Prostate gland (tissue), 2 donors: ENCODE measurements around the gene PGM1. TPM values are rescaled to one million over a fixed set of nuclear protein-coding genes. Genes with fewer than 3 reads are reported as not detected.

Source experiments
- DNase-seq: peaks from one replicate; pipeline ENCODE4 v3.0.0-alpha.2; 2019; ENCODE audit warnings: low spot score
- H3K27ac ChIP-seq, 2 donors: fragments of 200-600 bp; sonication (generic); 2 replicates each; pipeline ENCODE4 v1.5.1; 2017 to 2019
- H3K27me3 ChIP-seq: fragments of 200-600 bp; sonication (generic); replicated peaks from 2 replicates; pipeline ENCODE4 v1.5.1; 2019; ENCODE audit not compliant: insufficient read depth
- H3K36me3 ChIP-seq, 2 donors: fragments of 200-600 bp; sonication (generic); 1 replicate in 1 of 2; 2 replicates in 1 of 2; pipeline versions ENCODE4 v1.5.1 to v1.8.1; 2017 to 2019
- H3K4me1 ChIP-seq: fragments of 200-600 bp; sonication (generic); replicated peaks from 2 replicates; pipeline ENCODE4 v1.5.1; 2019
- H3K4me3 ChIP-seq, 2 donors: fragments of 200-600 bp; sonication (generic); 2 replicates each; pipeline ENCODE4 v1.5.1; 2017 to 2019
- H3K9me3 ChIP-seq: fragments of 200-600 bp; sonication (generic); 2 replicates; pipeline ENCODE4 v1.5.1; 2017
- CTCF ChIP-seq, 4 experiments: fragments of 200-600 bp in 2 of 4; fragments of 450-650 bp in 2 of 4; sonication (generic) in 2 of 4; IDR thresholded peaks; 1 replicate in 3 of 4; 2 replicates in 1 of 4; pipeline ENCODE4 v1.5.1; 2016 to 2019; ENCODE audit warnings: antibody characterized with exemption in 4 of 4, mild to moderate bottlenecking in 2 of 4, moderate library complexity in 2 of 4
- POLR2A ChIP-seq: fragments of 450-650 bp; IDR thresholded peaks from one replicate; pipeline ENCODE4 v1.6.1; 2016; ENCODE audit warnings: antibody characterized with exemption, mild to moderate bottlenecking
- POLR2AphosphoS5 ChIP-seq: sonication (generic); formaldehyde crosslinking; IDR thresholded peaks from one replicate; pipeline ENCODE4 v1.6.1; 2017; ENCODE audit warnings: antibody characterized with exemption
- WGBS: methylation state at CpG from one replicate; pipeline ENCODE4 v1.1.5; 2018; 5-methylcytosine and 5-hydroxymethylcytosine counted together
- intact Hi-C: fragments of 100-400 bp; cut with DNase I; formaldehyde crosslinking; loops from one replicate; pipeline ENCODE4 v1.14.2; 2022
- total RNA-seq, 2 donors: library from RNA; depleted of rRNA; stranded (reverse); fragments of >200 nt; gene quantifications; one replicate each; pipeline ENCODE4 v1.1.0, GENCODE V29; 2016

Gene PGM1
- total RNA-seq, 2 donors from 2014 or later = 49.5 to 54.7 TPM

GRCh38 chr1:63698001-63698838, 105.0 kb downstream of the PGM1 start:
- TF ChIP-seq POLR2AphosphoS5 (peak; percentile 47), CTCF (IDR thresholded peaks at IDR 0.05) (no peak)
- Histone ChIP-seq H3K4me3 (no peak overlapping the region), H3K9me3 (no peaks in the 10 kb centered on the region), H3K27ac (peak overlapping the region; percentile 58 to 63), H3K4me1 (no peaks in the 10 kb centered on the region), H3K27me3 (no peaks in the 10 kb centered on the region), H3K36me3 (no peaks in the 10 kb centered on the region)
- 76% methylated on average over 13 of the region's 13 CpGs for WGBS
- intact Hi-C loops = loop anchor here (2.0 kb wide), 1 partner anchor 77 kb away; the partner anchor contains the start of gene ROR1
- DNase-seq = no peak

- H3K27ac ChIP-seq = no peak overlapping the region
- no peaks in the 10 kb centered on the region for H3K4me1 ChIP-seq
- TF ChIP-seq CTCF (IDR thresholded peaks at IDR 0.05) = no peak
- no peak for TF ChIP-seq POLR2AphosphoS5
- TF ChIP-seq POLR2A = no peak
- 36% methylated on average over 6 of the region's 6 CpGs for WGBS
- intact Hi-C loops = no loop called here
- H3K4me3 ChIP-seq = no peak overlapping the region
- no peaks in the 10 kb centered on the region for H3K27me3 ChIP-seq
- no peak for DNase-seq
- no peaks in the 10 kb centered on the region for H3K36me3 ChIP-seq
- H3K9me3 ChIP-seq = no peaks in the 10 kb centered on the region
Measured at GRCh38 chr1:63701187-63701586, 108.0 kb downstream of the PGM1 start.

- H3K36me3 ChIP-seq = no peaks in the 10 kb centered on the region
- H3K27ac ChIP-seq = no peak overlapping the region
- intact Hi-C loops = no loop called here
- 82% methylated on average over 8 of the region's 8 CpGs for WGBS
- DNase-seq = no peak
- no peaks in the 10 kb centered on the region for H3K9me3 ChIP-seq
- H3K27me3 ChIP-seq = no peaks in the 10 kb centered on the region
- H3K4me1 ChIP-seq = no peaks in the 10 kb centered on the region
- no peak overlapping the region for H3K4me3 ChIP-seq
- TF ChIP-seq POLR2AphosphoS5 (no peak), POLR2A (no peak), CTCF (IDR thresholded peaks at IDR 0.05) (no peak)
Measured at GRCh38 chr1:63703701-63704107, 110.5 kb downstream of the PGM1 start.

GRCh38 chr1:63704443-63704842, 111.2 kb downstream of the PGM1 start:
- Histone ChIP-seq H3K4me3 (no peak overlapping the region), H3K4me1 (no peaks in the 10 kb centered on the region), H3K36me3 (no peaks in the 10 kb centered on the region), H3K27ac (no peak overlapping the region), H3K27me3 (no peaks in the 10 kb centered on the region), H3K9me3 (no peaks in the 10 kb centered on the region)
- WGBS = 65% methylated on average over 3 of the region's 3 CpGs
- DNase-seq = no peak
- no peak for TF ChIP-seq CTCF (IDR thresholded peaks at IDR 0.05)
- intact Hi-C loops = no loop called here

GRCh38 chr1:63705078-63705477, 111.9 kb downstream of the PGM1 start:
- intact Hi-C loops = no loop called here
- 73% methylated on average over 6 of the region's 6 CpGs for WGBS

More at GRCh38 chr1:63705078-63705477, 111.9 kb downstream of the PGM1 start:
- H3K9me3 ChIP-seq = no peaks in the 10 kb centered on the region
- no peaks in the 10 kb centered on the region for H3K4me1 ChIP-seq
- no peak overlapping the region for H3K4me3 ChIP-seq
- no peaks in the 10 kb centered on the region for H3K36me3 ChIP-seq
- H3K27ac ChIP-seq = no peak overlapping the region
- no peaks in the 10 kb centered on the region for H3K27me3 ChIP-seq
- no peak for DNase-seq
- TF ChIP-seq POLR2A = no peak
- TF ChIP-seq POLR2AphosphoS5 = no peak
- TF ChIP-seq CTCF (IDR thresholded peaks at IDR 0.05) = no peak
